ENCODE data around the gene BUD23. TPM values are rescaled to one million over a fixed set of nuclear protein-coding genes. Genes with fewer than 3 reads are reported as not detected.

The BUD23 gene
- total RNA-seq, 1 donor from 2014 or later, result 58.8 TPM

DNA sequence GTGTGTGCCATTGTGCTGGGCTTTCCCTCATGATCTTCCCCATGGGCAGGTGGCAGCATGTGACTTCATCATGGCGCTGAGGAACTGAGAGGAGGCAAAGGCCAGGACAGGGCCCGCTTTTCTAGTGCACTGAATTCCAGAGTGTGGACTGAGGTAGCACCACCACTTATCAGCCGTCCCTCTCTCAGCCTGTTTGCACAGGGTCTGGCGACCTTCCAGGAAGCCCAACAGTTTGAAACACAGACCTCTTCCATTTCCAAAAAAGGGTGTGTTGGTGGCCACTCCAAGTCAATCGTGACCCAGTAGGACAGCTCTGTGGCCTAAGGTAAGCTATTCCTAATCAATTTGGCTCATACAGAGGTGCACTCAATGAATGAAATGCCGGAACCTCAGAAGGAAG lies 4.5 kb upstream of the BUD23 start:
- no peak overlapping the region for H3K27ac Mint-ChIP-seq
- H3K4me3 Mint-ChIP-seq (ENCODE audit: low read depth), result no peak overlapping the region

DNA sequence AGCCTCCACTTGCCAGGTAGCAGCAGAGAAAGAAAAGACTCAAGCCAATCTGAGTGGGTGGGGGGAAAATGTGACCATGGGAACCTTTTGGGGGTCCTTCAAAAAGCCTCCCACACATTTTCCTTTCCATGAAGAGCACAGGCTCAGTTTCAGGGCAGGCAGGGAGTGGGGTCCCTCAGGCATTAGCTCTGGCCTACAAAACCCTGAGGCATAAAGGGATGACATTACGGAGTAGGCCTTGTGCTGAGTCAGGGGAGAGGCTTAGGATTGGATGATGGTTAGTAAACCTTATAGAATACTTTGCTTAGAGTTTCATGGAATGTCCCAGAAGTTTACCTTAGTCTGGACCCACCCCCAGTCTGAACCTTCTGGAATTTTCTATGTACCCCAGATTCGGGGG lies 3.7 kb upstream of the BUD23 start:
- H3K4me3 Mint-ChIP-seq (ENCODE audit: low read depth), result peak overlapping the region; percentile 21
- TF ChIP-seq, protein P1, sequence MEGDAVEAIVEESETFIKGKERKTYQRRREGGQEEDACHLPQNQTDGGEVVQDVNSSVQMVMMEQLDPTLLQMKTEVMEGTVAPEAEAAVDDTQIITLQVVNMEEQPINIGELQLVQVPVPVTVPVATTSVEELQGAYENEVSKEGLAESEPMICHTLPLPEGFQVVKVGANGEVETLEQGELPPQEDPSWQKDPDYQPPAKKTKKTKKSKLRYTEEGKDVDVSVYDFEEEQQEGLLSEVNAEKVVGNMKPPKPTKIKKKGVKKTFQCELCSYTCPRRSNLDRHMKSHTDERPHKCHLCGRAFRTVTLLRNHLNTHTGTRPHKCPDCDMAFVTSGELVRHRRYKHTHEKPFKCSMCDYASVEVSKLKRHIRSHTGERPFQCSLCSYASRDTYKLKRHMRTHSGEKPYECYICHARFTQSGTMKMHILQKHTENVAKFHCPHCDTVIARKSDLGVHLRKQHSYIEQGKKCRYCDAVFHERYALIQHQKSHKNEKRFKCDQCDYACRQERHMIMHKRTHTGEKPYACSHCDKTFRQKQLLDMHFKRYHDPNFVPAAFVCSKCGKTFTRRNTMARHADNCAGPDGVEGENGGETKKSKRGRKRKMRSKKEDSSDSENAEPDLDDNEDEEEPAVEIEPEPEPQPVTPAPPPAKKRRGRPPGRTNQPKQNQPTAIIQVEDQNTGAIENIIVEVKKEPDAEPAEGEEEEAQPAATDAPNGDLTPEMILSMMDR (IDR thresholded peaks at IDR 0.05; ENCODE audit: unreplicated experiment), result no peak
- peaks cover 11% of the 10 kb centered on the region for H3K36me3 Mint-ChIP-seq (ENCODE audit: insufficient read depth)
- H3K27me3 Mint-ChIP-seq, result no peaks in the 10 kb centered on the region
- H3K9me3 Mint-ChIP-seq (ENCODE audit: low read depth), result no peaks in the 10 kb centered on the region
- H3K4me1 Mint-ChIP-seq (ENCODE audit: low read depth), result peaks cover 23% of the 10 kb centered on the region
- H3K27ac Mint-ChIP-seq, result no peak overlapping the region
- DNase-seq (ENCODE audit: low spot score, unreplicated experiment), result no peak

More for the DNA sequence above, 4.5 kb upstream of the BUD23 start:
- H3K27me3 Mint-ChIP-seq, result no peaks in the 10 kb centered on the region
- DNase-seq (ENCODE audit: low spot score, unreplicated experiment), result no peak
- TF ChIP-seq, protein P1 (IDR thresholded peaks at IDR 0.05; ENCODE audit: unreplicated experiment), result no peak
- H3K36me3 Mint-ChIP-seq (ENCODE audit: insufficient read depth), result peaks cover 11% of the 10 kb centered on the region
- peaks cover 21% of the 10 kb centered on the region for H3K4me1 Mint-ChIP-seq (ENCODE audit: low read depth)
- no peaks in the 10 kb centered on the region for H3K9me3 Mint-ChIP-seq (ENCODE audit: low read depth)

- peaks cover 23% of the 10 kb centered on the region for H3K4me1 Mint-ChIP-seq (ENCODE audit: low read depth)
- no peaks in the 10 kb centered on the region for H3K9me3 Mint-ChIP-seq (ENCODE audit: low read depth)
- peaks cover 11% of the 10 kb centered on the region for H3K36me3 Mint-ChIP-seq (ENCODE audit: insufficient read depth)
- peak overlapping the region; percentile 26 for H3K4me3 Mint-ChIP-seq (ENCODE audit: low read depth)
- H3K27ac Mint-ChIP-seq, result no peak overlapping the region
- TF ChIP-seq, protein P1 (IDR thresholded peaks at IDR 0.05; ENCODE audit: unreplicated experiment), result no peak
- no peak for DNase-seq (ENCODE audit: low spot score, unreplicated experiment)
- H3K27me3 Mint-ChIP-seq, result no peaks in the 10 kb centered on the region
Observed at GRCh38 chr7:73680501-73680900, 2.9 kb upstream of the BUD23 start.

- Mint-ChIP-seq H3K4me1 (ENCODE audit: low read depth) (peaks cover 23% of the 10 kb centered on the region), H3K36me3 (ENCODE audit: insufficient read depth) (peaks cover 11% of the 10 kb centered on the region), H3K9me3 (ENCODE audit: low read depth) (no peaks in the 10 kb centered on the region), H3K4me3 (ENCODE audit: low read depth) (peak overlapping the region; percentile 99), H3K27ac (no peak overlapping the region), H3K27me3 (no peaks in the 10 kb centered on the region)
- TF ChIP-seq, protein P1 (IDR thresholded peaks at IDR 0.05; ENCODE audit: unreplicated experiment), result no peak
- DNase-seq (ENCODE audit: low spot score, unreplicated experiment), result no peak
Observed at GRCh38 chr7:73681031-73681430, 2.4 kb upstream of the BUD23 start.

DNA sequence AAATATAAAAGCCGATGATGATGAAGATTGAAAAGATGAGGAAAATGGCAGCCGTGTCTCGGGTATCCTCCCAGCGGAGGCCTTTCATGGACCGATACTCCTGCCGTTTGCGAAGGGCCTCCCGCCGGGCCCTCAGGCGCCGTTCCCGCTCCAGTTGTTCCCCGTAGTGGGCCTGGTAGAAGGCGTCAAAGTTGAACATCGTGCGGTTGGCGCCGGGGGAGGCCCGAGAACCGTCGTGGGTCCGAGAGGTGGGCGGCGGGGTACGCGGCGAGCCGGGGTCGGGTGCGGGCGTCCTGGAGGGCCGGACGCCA lies 697 bp upstream of the BUD23 start:
- H3K9me3 Mint-ChIP-seq (ENCODE audit: low read depth), result no peaks in the 10 kb centered on the region
- peaks cover 23% of the 10 kb centered on the region for H3K4me1 Mint-ChIP-seq (ENCODE audit: low read depth)
- H3K27me3 Mint-ChIP-seq, result no peaks in the 10 kb centered on the region
- peak overlapping the region; percentile 99 for H3K4me3 Mint-ChIP-seq (ENCODE audit: low read depth)
- DNase-seq (ENCODE audit: low spot score, unreplicated experiment), result no peak
- TF ChIP-seq, protein P1 (IDR thresholded peaks at IDR 0.05; ENCODE audit: unreplicated experiment), result no peak
- peaks cover 13% of the 10 kb centered on the region for H3K36me3 Mint-ChIP-seq (ENCODE audit: insufficient read depth)
- peak overlapping the region; percentile 94 for H3K27ac Mint-ChIP-seq

All from progenitor cell of endocrine pancreas (in vitro differentiated cells).